SK-N-SH (cell line): Measurements from ENCODE around the gene SFXN4. TPM values are rescaled to one million over a fixed set of nuclear protein-coding genes. Genes with fewer than 3 reads are reported as not detected.

ENCODE experiments used
- CTCF ChIA-PET: fragments of 300-600, 350-600 bp; formaldehyde crosslinking; extraction: SDS; loops from one replicate; lab custom pipeline; 2021; lab: Yijun Ruan, JAX
- POLR2A ChIA-PET: fragments of 350-600 bp; sonication (Branson Sonifier 250); formaldehyde crosslinking; extraction: SDS; loops from one replicate; lab custom pipeline; 2020; ENCODE audit warnings: antibody characterized with exemption, inconsistent platforms; lab: Yijun Ruan, JAX
- DNase-seq: peaks from one replicate; pipeline ENCODE4 v3.0.0; 2012
- H2AFZ ChIP-seq: fragments of 200-600 bp; sonication (generic); 2 replicates; pipeline ENCODE4 v1.8.1; 2016; ENCODE audit warnings: antibody characterized with exemption, mild to moderate bottlenecking, low read depth
- H3F3A ChIP-seq: fragments of 200-600 bp; sonication (generic); replicated peaks from 2 replicates; pipeline ENCODE3; 2016; ENCODE audit warnings: antibody characterized with exemption, mild to moderate bottlenecking; ENCODE audit not compliant: insufficient read depth
- H3K27ac ChIP-seq, 2 experiments: fragments of 200-500 bp in 1 of 2; fragments of 200-600 bp in 1 of 2; sonication (Bioruptor generic) in 1 of 2; sonication (generic), shearing (Covaris generic) in 1 of 2; 2 replicates each; pipeline versions ENCODE4 v1.5.1 to v1.6.1; 2014 to 2016; ENCODE audit warnings: low read depth in 2 of 2, inconsistent platforms in 1 of 2, low read length in 1 of 2, mild to moderate bottlenecking in 1 of 2, mixed read lengths in 1 of 2
- H3K27me3 ChIP-seq: fragments of 200-600 bp; sonication (generic), shearing (Covaris generic); 2 replicates; pipeline ENCODE4 v1.6.1; 2016; ENCODE audit warnings: mixed run types; ENCODE audit not compliant: insufficient read depth
- H3K36me3 ChIP-seq, 2 experiments: fragments of 200-500 bp in 1 of 2; fragments of 200-600 bp in 1 of 2; sonication (Bioruptor generic) in 1 of 2; sonication (generic) in 1 of 2; replicated peaks in 1 of 2; 2 replicates each; pipeline versions ENCODE3 to v1.5.1; 2014 to 2016; ENCODE audit warnings: low read length in 1 of 2, mild to moderate bottlenecking in 1 of 2; ENCODE audit not compliant: insufficient read depth in 2 of 2, control insufficient read depth in 1 of 2
- H3K4me1 ChIP-seq, 2 experiments: fragments of 200-500 bp in 1 of 2; fragments of 200-600 bp in 1 of 2; sonication (Bioruptor generic) in 1 of 2; sonication (generic), shearing (Covaris generic) in 1 of 2; 2 replicates each; pipeline versions ENCODE4 v1.5.1 to v1.6.1; 2014 to 2016; ENCODE audit warnings: low read depth in 1 of 2, low read length in 1 of 2, mixed run types in 1 of 2; ENCODE audit not compliant: insufficient read depth in 2 of 2, control insufficient read depth in 1 of 2
- H3K4me2 ChIP-seq: fragments of 200-600 bp; sonication (generic), shearing (Covaris generic); 2 replicates; pipeline ENCODE4 v1.6.1; 2017; ENCODE audit warnings: mixed run types
- H3K4me3 ChIP-seq, 2 experiments: fragments of 200-500 bp in 1 of 2; fragments of 200-600 bp in 1 of 2; sonication (Bioruptor generic) in 1 of 2; sonication (generic), shearing (Covaris generic) in 1 of 2; 2 replicates each; pipeline versions ENCODE4 v1.5.1 to v1.8.1; 2014 to 2016; ENCODE audit warnings: low read depth in 2 of 2, inconsistent platforms in 1 of 2, low read length in 1 of 2, mild to moderate bottlenecking in 1 of 2, mixed read lengths in 1 of 2, moderate library complexity in 1 of 2
- H3K79me2 ChIP-seq: fragments of 200-600 bp; sonication (generic); 2 replicates; pipeline ENCODE4 v1.8.1; 2017; ENCODE audit warnings: mild to moderate bottlenecking; ENCODE audit not compliant: insufficient read depth
- H3K9ac ChIP-seq: fragments of 200-600 bp; sonication (generic); 2 replicates; pipeline ENCODE4 v1.6.1; 2017; ENCODE audit warnings: mixed run types
- H3K9me2 ChIP-seq: fragments of 200-600 bp; sonication (generic); 2 replicates; pipeline ENCODE4 v1.6.1; 2017; ENCODE audit warnings: mixed run types
- H3K9me3 ChIP-seq: fragments of 200-600 bp; sonication (generic); 2 replicates; pipeline ENCODE4 v1.6.1; 2017; ENCODE audit warnings: mixed run types, mild to moderate bottlenecking, moderate library complexity
- H4K20me1 ChIP-seq: fragments of 200-600 bp; sonication (generic); 2 replicates; pipeline ENCODE4 v1.6.1; 2017; ENCODE audit warnings: mild to moderate bottlenecking, mixed run types; ENCODE audit not compliant: insufficient read depth
- EP300 ChIP-seq, 2 experiments: IDR thresholded peaks; 2 replicates each; pipeline versions ENCODE4 v1.4.0 to v1.6.1; 2012; ENCODE audit warnings: borderline replicate concordance in 1 of 2, low read depth in 1 of 2, low read length in 1 of 2
- FOXJ3 ChIP-seq: sonication (generic); formaldehyde crosslinking; IDR thresholded peaks from 2 replicates; pipeline ENCODE4 v1.5.1; 2020; ENCODE audit warnings: mild to moderate bottlenecking, missing genetic modification reagents
- FOXM1 ChIP-seq: IDR thresholded peaks from 2 replicates; pipeline ENCODE4 v1.4.0; 2012; ENCODE audit warnings: low read depth, mild to moderate bottlenecking
- GABPA ChIP-seq: IDR thresholded peaks from 2 replicates; pipeline ENCODE4 v1.4.0; 2012; ENCODE audit warnings: low read depth, mild to moderate bottlenecking
- JUND ChIP-seq: IDR thresholded peaks from 2 replicates; pipeline ENCODE4 v1.4.0; 2012
- MXI1 ChIP-seq: IDR thresholded peaks from 2 replicates; pipeline ENCODE4 v1.6.1; 2012; ENCODE audit warnings: mild to moderate bottlenecking, low read depth, low read length, improper control_type of control experiment
- NRF1 ChIP-seq: IDR thresholded peaks from 2 replicates; pipeline ENCODE4 v1.6.1; 2012; ENCODE audit warnings: low read depth, mild to moderate bottlenecking, low read length
- SMC3 ChIP-seq: IDR thresholded peaks from 2 replicates; pipeline ENCODE4 v1.6.1; 2012; ENCODE audit warnings: low read depth, low read length, improper control_type of control experiment
- TAF1 ChIP-seq: IDR thresholded peaks from 2 replicates; pipeline ENCODE4 v1.6.1; 2012; ENCODE audit warnings: low read depth, mild to moderate bottlenecking, low read length, moderate library complexity, borderline replicate concordance
- WGBS: methylation state at CpG from one replicate; pipeline ENCODE4 v1.1.6; 2017; ENCODE audit warnings: low lambda C conversion rate; 5-methylcytosine and 5-hydroxymethylcytosine counted together
- polyA plus RNA-seq, 3 experiments: library from polyadenylated mRNA; depleted of rRNA; stranded (reverse); fragments of >200 nt; gene quantifications; 2 replicates each; pipeline ENCODE4 v1.2.3, GENCODE V29; 2012

Gene SFXN4
- polyA plus RNA-seq, 1 of the 3 experiments (the other 2 are of a cell fraction) = 24.2 TPM

- no peak for DNase-seq
These were observed 62.1 kb downstream of the SFXN4 start for GRCh38 chr10:119103241-119103902.

GRCh38 chr10:119101366-119102098 lies 64.0 kb downstream of the SFXN4 start:
- no peak overlapping the region for H3K4me2 ChIP-seq
- H3K9me3 ChIP-seq = no peaks in the 10 kb centered on the region
- H3K79me2 ChIP-seq = peaks cover 21% of the 10 kb centered on the region
- ChIA-PET POLR2A (interaction anchor here (0.6 kb wide), 1 partner anchor 263 kb away, joined by 3 read pairs; no protein-coding TSS in a partner anchor), CTCF (no interaction called here)
- no peaks in the 10 kb centered on the region for H3K36me3 ChIP-seq
- no peaks in the 10 kb centered on the region for H3K9me2 ChIP-seq
- no peak for TF ChIP-seq FOXM1
- no peak for TF ChIP-seq MXI1
- TF ChIP-seq EP300 (IDR thresholded peaks at IDR 0.05; ENCODE audit: borderline replicate concordance in 1 of 2, low read depth in 1 of 2, low read length in 1 of 2) = no peak
- no peak for TF ChIP-seq JUND
- TF ChIP-seq SMC3 = no peak
- TF ChIP-seq TAF1 = no peak
- H2AFZ ChIP-seq = no peak overlapping the region
- no peak for DNase-seq
- WGBS = 85% methylated on average over 10 of the region's 10 CpGs
- no peaks in the 10 kb centered on the region for H3K27me3 ChIP-seq
- no peak overlapping the region for H3K9ac ChIP-seq
- H3K27ac ChIP-seq = no peak overlapping the region
- H3K4me1 ChIP-seq = peaks cover 3 to 8% of the 10 kb centered on the region in 2 experiments; a peak in 2 of 4 replicates
- peaks cover 9% of the 10 kb centered on the region; the same call in 1 of the 2 replicates for H4K20me1 ChIP-seq
- peaks cover 5% of the 10 kb centered on the region for H3F3A ChIP-seq
- H3K4me3 ChIP-seq = no peak overlapping the region

More at GRCh38 chr10:119103241-119103902, 62.1 kb downstream of the SFXN4 start:
- peaks cover 9% of the 10 kb centered on the region; the same call in 1 of the 2 replicates for H4K20me1 ChIP-seq
- H3K4me1 ChIP-seq = peaks cover 3 to 8% of the 10 kb centered on the region in 2 experiments; a peak in 2 of 4 replicates
- no peak overlapping the region for H2AFZ ChIP-seq
- TF ChIP-seq GABPA (no peak), FOXJ3 (no peak), NRF1 (no peak)
- WGBS = 70% methylated on average over 12 of the region's 12 CpGs
- H3K9me2 ChIP-seq = no peaks in the 10 kb centered on the region
- H3K79me2 ChIP-seq = peaks cover 32% of the 10 kb centered on the region
- H3K4me3 ChIP-seq = no peak overlapping the region
- no peaks in the 10 kb centered on the region for H3K27me3 ChIP-seq
- peaks cover 5% of the 10 kb centered on the region for H3F3A ChIP-seq
- no peaks in the 10 kb centered on the region for H3K9me3 ChIP-seq
- ChIA-PET POLR2A (interaction anchor here (0.7 to 1.3 kb wide), 3 partner anchors 23 to 137 kb away, joined by 3 to 4 read pairs (median 3); partner anchors contain the start of gene EIF3A), CTCF (interaction anchor here (0.9 kb wide), 1 partner anchor 369 kb away, joined by 4 read pairs; no protein-coding TSS in a partner anchor)
- H3K27ac ChIP-seq = peak overlapping the region in 1 of 2 experiments; percentile 5; a peak in 1 of 4 replicates
- no peak overlapping the region for H3K9ac ChIP-seq
- no peak overlapping the region for H3K4me2 ChIP-seq
- peaks cover 0 to 15% of the 10 kb centered on the region in 2 experiments for H3K36me3 ChIP-seq
